ENCODE results near the gene ZNF331. TPM values are rescaled to one million over a fixed set of nuclear protein-coding genes. Genes with fewer than 3 reads are reported as not detected.

The ZNF331 gene
- total and polyA plus RNA-seq, 2 of the 4 experiments (the other 2 are of a cell fraction) = 6.6 to 11.1 TPM

- Histone ChIP-seq H3K4me3 (ENCODE audit: insufficient read depth, low read depth, low read length) (no peak overlapping the region), H3K4me1 (ENCODE audit: control insufficient read depth, insufficient read depth, low read length) (no peaks in the 10 kb centered on the region), H3K9me1 (ENCODE audit: insufficient read depth, low read length) (no peaks in the 10 kb centered on the region), H3K14ac (replicated peaks; ENCODE audit: low read depth, low read length) (no peak overlapping the region), H3K23ac (ENCODE audit: low read depth, low read length) (no peak overlapping the region), H3K4ac (ENCODE audit: low read depth, low read length) (no peak overlapping the region), H2BK5ac (ENCODE audit: low read depth, low read length, poor library complexity, severe bottlenecking) (no peak overlapping the region), H3K36me3 (ENCODE audit: control insufficient read depth, insufficient read depth, low read length) (peaks cover 20% of the 10 kb centered on the region), H3K79me1 (ENCODE audit: low read depth in 1 of 2, low read length in 2 of 2) (no peaks in the 10 kb centered on the region), H2AK9ac (replicated peaks; ENCODE audit: low read depth, low read length, poor library complexity) (no peak overlapping the region), H4K8ac (ENCODE audit: low read depth in 2 of 2, low read length in 2 of 2) (no peak overlapping the region), H2AFZ (replicated peaks; ENCODE audit: low read length, poor library complexity) (no peak overlapping the region), H2BK120ac (ENCODE audit: low read depth, low read length) (no peak overlapping the region), H4K91ac (ENCODE audit: insufficient read depth, low read depth, low read length) (no peak overlapping the region), H3K9ac (ENCODE audit: low read depth, low read length) (no peak overlapping the region), H2AK5ac (ENCODE audit: low read depth, low read length) (no peak overlapping the region), H3K56ac (ENCODE audit: extremely low read depth, insufficient read depth, low read length) (no peak overlapping the region), H4K20me1 (ENCODE audit: insufficient read depth, low read length) (no peaks in the 10 kb centered on the region), H2BK15ac (ENCODE audit: low read depth, low read length) (no peak overlapping the region), H4K5ac (ENCODE audit: low read depth, low read length) (no peak overlapping the region), H3K27me3 (ENCODE audit: control insufficient read depth, insufficient read depth, low read length) (no peaks in the 10 kb centered on the region), H2BK20ac (ENCODE audit: low read depth, low read length) (no peak overlapping the region), H3K18ac (ENCODE audit: low read depth, low read length) (no peak overlapping the region), H3K4me2 (ENCODE audit: low read depth, low read length) (no peak overlapping the region), H3K9me3 (ENCODE audit: control insufficient read depth, insufficient read depth, low read length) (peaks cover 48% of the 10 kb centered on the region), H3K27ac (ENCODE audit: insufficient read depth, low read length) (no peak overlapping the region)
- ChIA-PET CTCF (no interaction called here), POLR2A (ENCODE audit: unreplicated experiment) (no interaction called here)
- dilution Hi-C loops (cut with HindIII; ENCODE audit: low sequenced_read_pairs, unreplicated experiment) (no loop called here), in situ Hi-C loops (cut with MboI; ENCODE audit: low sequenced_read_pairs) (no loop called here), intact Hi-C loops (cut with micrococcal nuclease) (no loop called here)
- ATAC-seq (ENCODE audit: low read depth) = no peak
- BruUV-seq (replicated peaks) = no TSS peak
- no peak for DNase-seq
- 84% methylated on average over 7 of the region's 17 CpGs; no CpG with 5 or more reads in 1 of the 2 experiments for WGBS, 2 experiments (ENCODE audit: extremely low coverage in 2 of 2, insufficient read length in 1 of 2)
- TF ChIP-seq ELK1 (IDR thresholded peaks at IDR 0.05; ENCODE audit: borderline replicate concordance, low read depth, low read length) = no peak
- TF ChIP-seq MXI1 (IDR thresholded peaks at IDR 0.05; ENCODE audit: borderline replicate concordance, low read depth, low read length) = no peak
- no peak for TF ChIP-seq RAD21 (IDR thresholded peaks at IDR 0.05; ENCODE audit: low read length)
- no peak for TF ChIP-seq USF2 (IDR thresholded peaks at IDR 0.05; ENCODE audit: low read depth, low read length)
- no peak for TF ChIP-seq MAFK (IDR thresholded peaks at IDR 0.05; ENCODE audit: low read depth, low read length)
- no peak for TF ChIP-seq NFE2L2 (IDR thresholded peaks at IDR 0.05; ENCODE audit: low read depth, low read length)
- TF ChIP-seq CHD1 (IDR thresholded peaks at IDR 0.05; ENCODE audit: low read depth, low read length) = no peak
- TF ChIP-seq SMC3 (IDR thresholded peaks at IDR 0.05; ENCODE audit: low read depth, low read length) = no peak
- no peak for TF ChIP-seq RFX5 (IDR thresholded peaks at IDR 0.05; ENCODE audit: low read depth, low read length)
- TF ChIP-seq FOS (IDR thresholded peaks at IDR 0.05; ENCODE audit: low read depth, low read length) = no peak
- TF ChIP-seq MAZ (IDR thresholded peaks at IDR 0.05; ENCODE audit: borderline replicate concordance, low read depth, low read length) = no peak
- TF ChIP-seq CEBPB (IDR thresholded peaks at IDR 0.05; ENCODE audit: low read depth, low read length) = no peak
- TF ChIP-seq POLR2A (IDR thresholded peaks at IDR 0.05; ENCODE audit: low read depth, low read length) = no peak; the same call in 1 of the 2 replicates
- TF ChIP-seq BHLHE40 (IDR thresholded peaks at IDR 0.05; ENCODE audit: low read depth, low read length) = no peak
- TF ChIP-seq CTCF (conservative IDR thresholded peaks at IDR 0.05; ENCODE audit: low read depth, low read length) = no peak
These were observed 43.2 kb downstream of the ZNF331 start for GRCh38 chr19:53580871-53581835.

Measured in IMR-90 (cell line).